GM23248 (cell line): ENCODE data around the gene ASIC4.

ENCODE experiments used
- EZH2 ChIP-seq: fragments of 200-600 bp; sonication (generic); IDR thresholded peaks from 2 replicates; pipeline ENCODE4 v1.6.1; 2018; ENCODE audit warnings: antibody characterized with exemption, mild to moderate bottlenecking; ENCODE audit not compliant: insufficient read depth, poor library complexity, severe bottlenecking
- EZH2phosphoT487 ChIP-seq: fragments of 200-600 bp; sonication (generic); IDR thresholded peaks from 2 replicates; pipeline ENCODE4 v1.6.1; 2018; ENCODE audit warnings: antibody characterized with exemption, moderate library complexity, mild to moderate bottlenecking, low read depth; ENCODE audit not compliant: insufficient read depth

GRCh38 chr2:219555956-219556355 is 41.7 kb downstream of the ASIC4 start:
- TF ChIP-seq EZH2 (no peak), EZH2phosphoT487 (no peak)
